BLaER1 (cell line): Measurements from ENCODE around the gene ACOT9.

Experiments used
- H3K27ac ChIP-seq: shearing (Covaris generic); formaldehyde crosslinking; 2 replicates; pipeline ENCODE4 v1.8.1; 2022
- H3K27me3 ChIP-seq: shearing (Covaris generic); formaldehyde crosslinking; 2 replicates; pipeline ENCODE4 v1.8.1; 2022
- H3K36me3 ChIP-seq: shearing (Covaris generic); formaldehyde crosslinking; 2 replicates; pipeline ENCODE4 v1.8.1; 2022
- H3K4me1 ChIP-seq: shearing (Covaris generic); formaldehyde crosslinking; 2 replicates; pipeline ENCODE4 v1.8.1; 2022
- H3K4me2 ChIP-seq: shearing (Covaris generic); formaldehyde crosslinking; 2 replicates; pipeline ENCODE4 v1.8.1; 2022
- H3K4me3 ChIP-seq: shearing (Covaris generic); formaldehyde crosslinking; 2 replicates; pipeline ENCODE4 v1.8.1; 2022
- H3K9ac ChIP-seq: shearing (Covaris generic); formaldehyde crosslinking; 2 replicates; pipeline ENCODE4 v1.8.1; 2022
- H3K9me3 ChIP-seq: shearing (Covaris generic); formaldehyde crosslinking; 2 replicates; pipeline ENCODE4 v1.8.1; 2022
- H4K20me1 ChIP-seq: shearing (Covaris generic); formaldehyde crosslinking; 2 replicates; pipeline ENCODE4 v1.8.1; 2022
- Cebpa-rat ChIP-seq: shearing (Covaris generic); IDR thresholded peaks from 2 replicates; pipeline ENCODE4 v1.8.1; 2022

Gene ACOT9, protein sequence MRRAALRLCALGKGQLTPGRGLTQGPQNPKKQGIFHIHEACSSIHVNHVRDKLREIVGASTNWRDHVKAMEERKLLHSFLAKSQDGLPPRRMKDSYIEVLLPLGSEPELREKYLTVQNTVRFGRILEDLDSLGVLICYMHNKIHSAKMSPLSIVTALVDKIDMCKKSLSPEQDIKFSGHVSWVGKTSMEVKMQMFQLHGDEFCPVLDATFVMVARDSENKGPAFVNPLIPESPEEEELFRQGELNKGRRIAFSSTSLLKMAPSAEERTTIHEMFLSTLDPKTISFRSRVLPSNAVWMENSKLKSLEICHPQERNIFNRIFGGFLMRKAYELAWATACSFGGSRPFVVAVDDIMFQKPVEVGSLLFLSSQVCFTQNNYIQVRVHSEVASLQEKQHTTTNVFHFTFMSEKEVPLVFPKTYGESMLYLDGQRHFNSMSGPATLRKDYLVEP

DNA sequence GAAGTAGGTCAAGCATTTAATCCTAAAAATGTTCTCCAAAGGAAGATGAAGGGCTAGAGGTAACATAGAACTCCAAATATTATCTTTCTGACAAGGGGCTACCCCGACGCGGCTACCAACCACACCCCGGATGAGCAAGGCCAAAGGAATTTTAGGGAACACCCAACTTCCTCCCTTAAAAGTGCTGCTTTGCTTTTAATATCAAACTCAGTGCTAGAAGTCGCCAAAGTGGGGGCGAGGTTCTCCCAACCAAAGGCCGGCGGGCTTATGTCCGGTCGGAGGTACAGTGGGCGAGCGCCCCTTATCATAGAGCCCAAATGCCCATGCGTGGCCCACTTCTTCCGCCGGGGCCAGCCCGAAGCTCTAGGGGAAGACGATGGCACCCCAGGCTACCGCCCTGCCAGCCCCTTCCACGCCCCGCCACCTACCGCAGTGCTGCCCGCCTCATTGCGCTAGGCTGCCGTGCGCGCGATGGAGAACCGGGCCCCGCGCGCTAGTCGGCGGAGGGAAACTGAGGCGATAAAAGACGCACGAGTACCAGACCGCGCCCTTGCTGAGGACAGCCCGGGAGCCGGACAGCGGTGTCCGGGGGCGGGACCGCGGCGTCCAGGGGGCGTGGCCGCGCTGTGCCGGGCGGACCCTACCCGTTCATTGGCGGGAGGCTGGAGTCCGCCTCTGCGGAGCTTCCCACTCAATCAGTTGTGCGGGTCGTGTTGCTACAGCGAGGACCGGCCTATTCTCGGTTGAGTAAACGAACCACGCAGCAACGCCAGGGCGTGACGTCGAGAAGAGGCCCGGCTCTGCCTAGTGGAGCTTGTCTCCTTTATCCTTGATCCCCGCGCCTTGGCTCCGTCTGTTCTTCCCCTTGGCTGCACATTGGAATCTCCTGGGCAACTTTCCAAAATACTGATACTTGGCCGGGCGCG is at the start of gene ACOT9:
ACOT9 (minus strand) TSS at position 580 of the 926 bp plus-strand sequence; CDS start at position 448, 132 bp downstream.
- H3K27me3 ChIP-seq, result peaks cover 20% of the 10 kb centered on the region
- H3K9ac ChIP-seq, result peak within 1 kb of the TSS; percentile 65
- no peaks in the 10 kb centered on the region for H4K20me1 ChIP-seq
- peak within 1 kb of the TSS; percentile 69 for H3K4me2 ChIP-seq
- H3K36me3 ChIP-seq, result no peaks in the 10 kb centered on the region
- no peak for TF ChIP-seq Cebpa-rat
- peak within 1 kb of the TSS; percentile 71 for H3K4me3 ChIP-seq
- H3K4me1 ChIP-seq, result no peaks in the 10 kb centered on the region
- peak within 1 kb of the TSS; percentile 51; the same call in 1 of the 2 replicates for H3K27ac ChIP-seq
- peaks cover 10% of the 10 kb centered on the region; the same call in 1 of the 2 replicates for H3K9me3 ChIP-seq

DNA sequence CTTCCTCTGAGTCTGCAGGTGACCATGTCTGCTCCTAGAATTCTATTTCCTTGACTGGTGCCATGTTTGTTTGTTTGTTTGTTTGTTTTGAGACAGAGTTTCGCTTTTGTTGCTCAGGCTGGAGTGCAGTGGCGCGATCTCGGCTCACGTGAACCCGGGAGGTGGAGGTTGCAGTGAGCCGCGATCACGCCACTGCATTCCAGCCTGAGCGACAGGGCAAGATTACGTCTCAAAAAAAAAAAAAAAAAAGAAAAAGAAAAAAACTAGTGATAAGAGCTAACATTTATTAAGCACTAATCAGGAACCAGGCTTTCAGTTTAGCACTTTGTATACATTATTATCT is 47.0 kb upstream of the ACOT9 start:
- no peaks in the 10 kb centered on the region for H3K9me3 ChIP-seq
- H3K36me3 ChIP-seq, result no peaks in the 10 kb centered on the region; the same call in 1 of the 2 replicates
- no peak overlapping the region for H3K27ac ChIP-seq
- H4K20me1 ChIP-seq, result no peaks in the 10 kb centered on the region
- H3K4me3 ChIP-seq, result no peak overlapping the region
- no peaks in the 10 kb centered on the region for H3K27me3 ChIP-seq
- no peak for TF ChIP-seq Cebpa-rat
- H3K9ac ChIP-seq, result no peak overlapping the region
- H3K4me2 ChIP-seq, result no peak overlapping the region
- H3K4me1 ChIP-seq, result no peaks in the 10 kb centered on the region

- Histone ChIP-seq H3K4me3 (no peak overlapping the region), H3K4me2 (no peak overlapping the region), H3K36me3 (no peaks in the 10 kb centered on the region; the same call in 1 of the 2 replicates), H3K9ac (no peak overlapping the region), H3K27ac (no peak overlapping the region), H3K4me1 (peaks cover 5% of the 10 kb centered on the region; the same call in 1 of the 2 replicates), H3K9me3 (no peaks in the 10 kb centered on the region), H3K27me3 (no peaks in the 10 kb centered on the region), H4K20me1 (no peaks in the 10 kb centered on the region)
- no peak for TF ChIP-seq Cebpa-rat
Observed at GRCh38 chrX:23789386-23790154, 46.5 kb upstream of the ACOT9 start.

GRCh38 chrX:23788946-23789345 is 45.9 kb upstream of the ACOT9 start:
- Histone ChIP-seq H3K4me2 (no peak overlapping the region), H3K9me3 (no peaks in the 10 kb centered on the region), H3K4me1 (peaks cover 7% of the 10 kb centered on the region; the same call in 1 of the 2 replicates), H3K4me3 (no peak overlapping the region), H3K36me3 (no peaks in the 10 kb centered on the region; the same call in 1 of the 2 replicates), H3K9ac (no peak overlapping the region), H3K27ac (no peak overlapping the region), H3K27me3 (no peaks in the 10 kb centered on the region), H4K20me1 (no peaks in the 10 kb centered on the region)
- no peak for TF ChIP-seq Cebpa-rat

GRCh38 chrX:23788521-23788920 is 45.4 kb upstream of the ACOT9 start:
- H3K27ac ChIP-seq, result no peak overlapping the region
- H4K20me1 ChIP-seq, result no peaks in the 10 kb centered on the region
- no peak overlapping the region for H3K9ac ChIP-seq
- H3K4me3 ChIP-seq, result no peak overlapping the region
- no peak overlapping the region for H3K4me2 ChIP-seq
- no peak for TF ChIP-seq Cebpa-rat
- H3K27me3 ChIP-seq, result no peaks in the 10 kb centered on the region
- H3K4me1 ChIP-seq, result peaks cover 7% of the 10 kb centered on the region; the same call in 1 of the 2 replicates
- no peaks in the 10 kb centered on the region; the same call in 1 of the 2 replicates for H3K36me3 ChIP-seq
- no peaks in the 10 kb centered on the region for H3K9me3 ChIP-seq

GRCh38 chrX:23787745-23788118 is 44.7 kb upstream of the ACOT9 start:
- H3K27ac ChIP-seq, result no peak overlapping the region
- peaks cover 7% of the 10 kb centered on the region; the same call in 1 of the 2 replicates for H3K4me1 ChIP-seq
- H4K20me1 ChIP-seq, result no peaks in the 10 kb centered on the region
- no peak overlapping the region for H3K9ac ChIP-seq
- H3K9me3 ChIP-seq, result no peaks in the 10 kb centered on the region; the same call in 1 of the 2 replicates
- no peak overlapping the region for H3K4me3 ChIP-seq
- H3K4me2 ChIP-seq, result no peak overlapping the region
- H3K36me3 ChIP-seq, result no peaks in the 10 kb centered on the region; the same call in 1 of the 2 replicates
- TF ChIP-seq Cebpa-rat, result no peak
- H3K27me3 ChIP-seq, result no peaks in the 10 kb centered on the region

- Histone ChIP-seq H3K27ac (no peak overlapping the region), H3K36me3 (no peaks in the 10 kb centered on the region; the same call in 1 of the 2 replicates), H3K27me3 (no peaks in the 10 kb centered on the region), H3K9ac (no peak overlapping the region), H3K9me3 (no peaks in the 10 kb centered on the region; the same call in 1 of the 2 replicates), H3K4me2 (no peak overlapping the region), H3K4me3 (no peak overlapping the region), H3K4me1 (peaks cover 7% of the 10 kb centered on the region; the same call in 1 of the 2 replicates), H4K20me1 (no peaks in the 10 kb centered on the region)
- TF ChIP-seq Cebpa-rat, result no peak
Observed at GRCh38 chrX:23786268-23786815, 43.3 kb upstream of the ACOT9 start.

- Histone ChIP-seq H4K20me1 (no peaks in the 10 kb centered on the region), H3K4me1 (peaks cover 7% of the 10 kb centered on the region; the same call in 1 of the 2 replicates), H3K4me3 (no peak overlapping the region)
Observed at GRCh38 chrX:23785580-23785979, 42.5 kb upstream of the ACOT9 start.

More at GRCh38 chrX:23785580-23785979, 42.5 kb upstream of the ACOT9 start:
- no peaks in the 10 kb centered on the region; the same call in 1 of the 2 replicates for H3K36me3 ChIP-seq
- no peak overlapping the region for H3K27ac ChIP-seq
- no peaks in the 10 kb centered on the region for H3K27me3 ChIP-seq
- H3K9me3 ChIP-seq, result no peaks in the 10 kb centered on the region; the same call in 1 of the 2 replicates
- no peak overlapping the region for H3K4me2 ChIP-seq
- no peak overlapping the region for H3K9ac ChIP-seq
- no peak for TF ChIP-seq Cebpa-rat
